Hepatocyte (in vitro differentiated cells): ENCODE results near the gene FPR2.
A peak's percentile ranks its signal among the peaks of the same experiment; 100 is the strongest.

Experiments
- EZH2 ChIP-seq: fragments of 200-600 bp; sonication (generic); IDR thresholded peaks from 2 replicates; pipeline ENCODE4 v1.6.1; 2016; ENCODE audit warnings: antibody characterized with exemption, mild to moderate bottlenecking, borderline replicate concordance
- TF ChIP-seq, protein P1 (sequence below): fragments of 200-600 bp; sonication (generic); IDR thresholded peaks from 2 replicates; pipeline ENCODE4 v1.5.1; 2016; ENCODE audit warnings: antibody characterized with exemption, mild to moderate bottlenecking; ENCODE audit not compliant: poor library complexity

DNA sequence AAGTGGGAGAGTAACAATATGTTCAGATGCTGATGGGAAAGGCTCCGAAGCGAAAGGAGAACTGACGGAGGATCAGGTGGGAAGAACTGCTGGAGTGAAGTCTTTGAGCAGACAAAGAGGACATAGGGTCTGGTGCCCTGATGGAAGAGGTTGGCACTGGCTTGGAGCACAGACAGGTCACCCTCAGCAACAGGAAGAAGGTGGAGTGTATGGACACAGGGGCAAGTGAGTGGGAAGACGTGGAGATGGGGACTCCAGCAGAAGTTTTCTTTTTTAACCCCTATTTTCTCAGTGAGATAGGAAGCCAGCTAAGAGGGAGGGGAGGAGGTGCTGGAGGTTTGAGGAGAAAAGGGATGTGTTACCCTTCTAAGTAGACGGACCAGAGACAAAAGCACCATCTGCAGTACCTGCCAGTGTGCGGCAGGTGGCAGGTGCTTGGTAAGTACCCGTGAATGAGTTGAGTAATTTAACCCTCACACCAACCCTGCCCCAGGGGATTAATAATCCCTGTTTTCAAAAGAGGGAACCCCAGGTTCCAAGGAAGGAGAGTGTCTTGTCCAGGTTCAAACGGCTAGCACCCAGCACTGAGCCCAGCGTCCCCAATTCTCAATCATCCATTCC is 48.4 kb upstream of the FPR2 start:
- TF ChIP-seq, protein P1, sequence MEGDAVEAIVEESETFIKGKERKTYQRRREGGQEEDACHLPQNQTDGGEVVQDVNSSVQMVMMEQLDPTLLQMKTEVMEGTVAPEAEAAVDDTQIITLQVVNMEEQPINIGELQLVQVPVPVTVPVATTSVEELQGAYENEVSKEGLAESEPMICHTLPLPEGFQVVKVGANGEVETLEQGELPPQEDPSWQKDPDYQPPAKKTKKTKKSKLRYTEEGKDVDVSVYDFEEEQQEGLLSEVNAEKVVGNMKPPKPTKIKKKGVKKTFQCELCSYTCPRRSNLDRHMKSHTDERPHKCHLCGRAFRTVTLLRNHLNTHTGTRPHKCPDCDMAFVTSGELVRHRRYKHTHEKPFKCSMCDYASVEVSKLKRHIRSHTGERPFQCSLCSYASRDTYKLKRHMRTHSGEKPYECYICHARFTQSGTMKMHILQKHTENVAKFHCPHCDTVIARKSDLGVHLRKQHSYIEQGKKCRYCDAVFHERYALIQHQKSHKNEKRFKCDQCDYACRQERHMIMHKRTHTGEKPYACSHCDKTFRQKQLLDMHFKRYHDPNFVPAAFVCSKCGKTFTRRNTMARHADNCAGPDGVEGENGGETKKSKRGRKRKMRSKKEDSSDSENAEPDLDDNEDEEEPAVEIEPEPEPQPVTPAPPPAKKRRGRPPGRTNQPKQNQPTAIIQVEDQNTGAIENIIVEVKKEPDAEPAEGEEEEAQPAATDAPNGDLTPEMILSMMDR, result peak; percentile 39
- no peak for TF ChIP-seq EZH2
